GM12878 (cell line): ENCODE results near the gene C12orf56. TPM values are rescaled to one million over a fixed set of nuclear protein-coding genes. Genes with fewer than 3 reads are reported as not detected.

Experiments
- CBFB ChIP-seq: IDR thresholded peaks from 2 replicates; pipeline ENCODE4 v1.6.1; 2016; ENCODE audit warnings: antibody characterized with exemption, low read depth
- CEBPB ChIP-seq, 2 experiments: fragments of 150-350 bp in 1 of 2; IDR thresholded peaks; 2 replicates each; pipeline ENCODE4 v1.6.1; 2012 to 2014; ENCODE audit warnings: low read depth in 2 of 2, low read length in 2 of 2, borderline replicate concordance in 1 of 2, inconsistent platforms in 1 of 2
- GABPA ChIP-seq: IDR thresholded peaks from 2 replicates; pipeline ENCODE4 v1.6.1; 2014; ENCODE audit warnings: antibody characterized with exemption, low read depth, mild to moderate bottlenecking, inconsistent platforms
- MLLT1 ChIP-seq: fragments of 450-650 bp; IDR thresholded peaks from 2 replicates; pipeline ENCODE4 v1.6.1; 2016; ENCODE audit warnings: mild to moderate bottlenecking
- MXI1 ChIP-seq: fragments of 150-350 bp; IDR thresholded peaks from 2 replicates; pipeline ENCODE4 v1.6.1; 2011; ENCODE audit warnings: low read depth, mild to moderate bottlenecking, inconsistent platforms, low read length, improper control_type of control experiment
- NFIC ChIP-seq: IDR thresholded peaks from 2 replicates; pipeline ENCODE4 v1.6.1; 2012; ENCODE audit warnings: low read depth, mild to moderate bottlenecking, inconsistent platforms, low read length, moderate library complexity
- PAX5 ChIP-seq: IDR thresholded peaks from 2 replicates; pipeline ENCODE4 v1.6.1; 2011; ENCODE audit warnings: low read depth, low read length, borderline replicate concordance
- PAX8 ChIP-seq: fragments of 450-650 bp; IDR thresholded peaks from 2 replicates; pipeline ENCODE4 v1.6.1; 2017; ENCODE audit warnings: mild to moderate bottlenecking, moderate library complexity
- PML ChIP-seq: IDR thresholded peaks from 2 replicates; pipeline ENCODE4 v1.6.1; 2012; ENCODE audit warnings: low read length, inconsistent platforms
- PRDM15 ChIP-seq: fragments of 450-650 bp; formaldehyde crosslinking; IDR thresholded peaks from 2 replicates; pipeline ENCODE4 v1.4.0; 2020; ENCODE audit warnings: mild to moderate bottlenecking, moderate library complexity
- SMC3 ChIP-seq: IDR thresholded peaks from 2 replicates; pipeline ENCODE4 v1.6.1; 2011; ENCODE audit warnings: low read length, improper control_type of control experiment, borderline replicate concordance
- TAF1 ChIP-seq: IDR thresholded peaks from 2 replicates; pipeline ENCODE4 v1.6.1; 2011; ENCODE audit warnings: mild to moderate bottlenecking, low read depth, low read length, borderline replicate concordance
- TARDBP ChIP-seq: IDR thresholded peaks from 2 replicates; pipeline ENCODE4 v1.6.1; 2016; ENCODE audit warnings: borderline replicate concordance
- ZBTB33 ChIP-seq: fragments of 450-650 bp; IDR thresholded peaks from 2 replicates; pipeline ENCODE4 v1.6.1; 2017; ENCODE audit warnings: mild to moderate bottlenecking
- polyA plus RNA-seq, 11 experiments: library from polyadenylated mRNA; depleted of rRNA in 4 of 11; unstranded in 6 of 11; stranded (reverse) in 5 of 11; fragments of >200 nt; fragmentation: Nextera tagmentation in 4 of 11; fragmentation: Illumina TruSeq in 1 of 11; extraction: Ambion mirVana in 4 of 11; extraction: Trizol in 1 of 11; gene quantifications; 1 replicate in 1 of 11; 2 replicates in 10 of 11; pipeline versions ENCODE4 v1.2.1 to v1.2.3, GENCODE V29; 2011 to 2016; ENCODE audit warnings: inconsistent platforms in 2 of 11, missing spikeins in 2 of 11, low read depth in 1 of 11
- total RNA-seq, 4 experiments: library from RNA; depleted of rRNA in 3 of 4; stranded (reverse); fragments of >200 nt in 3 of 4; fragmentation: Illumina TruSeq in 1 of 4; extraction: Trizol in 1 of 4; gene quantifications; 2 replicates each; pipeline versions ENCODE4 v1.2.1 to v1.2.3, GENCODE V29; 2013 to 2021
- TF ChIP-seq, protein P1 (sequence below): IDR thresholded peaks from 2 replicates; pipeline ENCODE4 v1.6.1; 2011; ENCODE audit warnings: borderline replicate concordance, low read depth, mild to moderate bottlenecking, moderate library complexity, mixed read lengths, low read length; ENCODE audit not compliant: insufficient read depth; ENCODE audit errors: extremely low read length
- TF ChIP-seq, protein P2 (sequence below): fragments of 450-650 bp; IDR thresholded peaks from 2 replicates; pipeline ENCODE4 v1.6.1; 2016; ENCODE audit warnings: mild to moderate bottlenecking, moderate library complexity, borderline replicate concordance

The C12orf56 gene
- total and polyA plus RNA-seq, 10 of the 15 experiments (the other 5 are each of a cell fraction or from before 2014, with no cell fraction given) = not detected

DNA sequence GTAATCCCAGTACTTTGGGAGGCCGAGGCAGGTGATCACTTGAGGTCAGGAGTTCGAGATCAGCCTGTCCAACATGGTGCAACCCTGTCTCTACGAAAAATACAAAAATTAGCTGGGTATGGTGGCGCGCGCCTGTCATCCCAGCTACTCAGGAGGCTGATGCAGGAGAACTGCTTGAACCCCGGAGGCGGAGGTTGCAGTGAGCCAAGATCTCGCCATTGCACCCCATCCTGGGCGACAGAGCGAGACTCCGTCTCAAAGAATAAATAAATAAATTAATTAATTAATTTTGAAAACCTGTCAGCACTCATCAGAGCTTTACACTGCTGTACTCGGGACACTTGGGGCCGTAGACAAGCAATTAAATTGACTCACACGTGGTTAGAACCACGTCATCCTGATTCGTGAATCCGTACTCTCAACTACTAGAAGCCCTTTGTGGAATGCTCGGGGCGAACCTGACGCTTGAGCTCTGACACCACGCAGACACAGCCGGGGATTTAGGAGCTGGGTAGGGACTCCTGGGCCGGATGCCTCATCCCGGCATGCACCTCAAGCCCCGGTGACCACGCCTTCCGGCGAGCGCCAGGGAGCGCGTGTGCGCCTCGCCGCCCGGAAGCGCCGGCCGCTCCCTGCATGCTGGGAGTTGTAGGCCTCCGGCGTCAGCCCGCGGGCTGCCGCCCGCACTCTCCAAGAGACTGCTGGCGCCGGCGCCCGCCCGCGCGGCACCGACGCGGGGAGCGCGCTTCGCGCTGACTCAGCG, 13.3 kb upstream of the C12orf56 start, which contains the start of gene XPOT (continued):
- TF ChIP-seq PML = peak; percentile 93
- TF ChIP-seq CEBPB (IDR thresholded peaks at IDR 0.05; ENCODE audit: borderline replicate concordance in 1 of 2, low read depth in 2 of 2, low read length in 2 of 2) = no peak
- TF ChIP-seq PAX8 = no peak
- TF ChIP-seq, protein P1, sequence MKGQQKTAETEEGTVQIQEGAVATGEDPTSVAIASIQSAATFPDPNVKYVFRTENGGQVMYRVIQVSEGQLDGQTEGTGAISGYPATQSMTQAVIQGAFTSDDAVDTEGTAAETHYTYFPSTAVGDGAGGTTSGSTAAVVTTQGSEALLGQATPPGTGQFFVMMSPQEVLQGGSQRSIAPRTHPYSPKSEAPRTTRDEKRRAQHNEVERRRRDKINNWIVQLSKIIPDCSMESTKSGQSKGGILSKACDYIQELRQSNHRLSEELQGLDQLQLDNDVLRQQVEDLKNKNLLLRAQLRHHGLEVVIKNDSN = peak; percentile 58
- TF ChIP-seq NFIC = no peak
- no peak for TF ChIP-seq SMC3
- peak; percentile 75; the same call in 1 of the 2 replicates for TF ChIP-seq MXI1
- TF ChIP-seq, protein P2, sequence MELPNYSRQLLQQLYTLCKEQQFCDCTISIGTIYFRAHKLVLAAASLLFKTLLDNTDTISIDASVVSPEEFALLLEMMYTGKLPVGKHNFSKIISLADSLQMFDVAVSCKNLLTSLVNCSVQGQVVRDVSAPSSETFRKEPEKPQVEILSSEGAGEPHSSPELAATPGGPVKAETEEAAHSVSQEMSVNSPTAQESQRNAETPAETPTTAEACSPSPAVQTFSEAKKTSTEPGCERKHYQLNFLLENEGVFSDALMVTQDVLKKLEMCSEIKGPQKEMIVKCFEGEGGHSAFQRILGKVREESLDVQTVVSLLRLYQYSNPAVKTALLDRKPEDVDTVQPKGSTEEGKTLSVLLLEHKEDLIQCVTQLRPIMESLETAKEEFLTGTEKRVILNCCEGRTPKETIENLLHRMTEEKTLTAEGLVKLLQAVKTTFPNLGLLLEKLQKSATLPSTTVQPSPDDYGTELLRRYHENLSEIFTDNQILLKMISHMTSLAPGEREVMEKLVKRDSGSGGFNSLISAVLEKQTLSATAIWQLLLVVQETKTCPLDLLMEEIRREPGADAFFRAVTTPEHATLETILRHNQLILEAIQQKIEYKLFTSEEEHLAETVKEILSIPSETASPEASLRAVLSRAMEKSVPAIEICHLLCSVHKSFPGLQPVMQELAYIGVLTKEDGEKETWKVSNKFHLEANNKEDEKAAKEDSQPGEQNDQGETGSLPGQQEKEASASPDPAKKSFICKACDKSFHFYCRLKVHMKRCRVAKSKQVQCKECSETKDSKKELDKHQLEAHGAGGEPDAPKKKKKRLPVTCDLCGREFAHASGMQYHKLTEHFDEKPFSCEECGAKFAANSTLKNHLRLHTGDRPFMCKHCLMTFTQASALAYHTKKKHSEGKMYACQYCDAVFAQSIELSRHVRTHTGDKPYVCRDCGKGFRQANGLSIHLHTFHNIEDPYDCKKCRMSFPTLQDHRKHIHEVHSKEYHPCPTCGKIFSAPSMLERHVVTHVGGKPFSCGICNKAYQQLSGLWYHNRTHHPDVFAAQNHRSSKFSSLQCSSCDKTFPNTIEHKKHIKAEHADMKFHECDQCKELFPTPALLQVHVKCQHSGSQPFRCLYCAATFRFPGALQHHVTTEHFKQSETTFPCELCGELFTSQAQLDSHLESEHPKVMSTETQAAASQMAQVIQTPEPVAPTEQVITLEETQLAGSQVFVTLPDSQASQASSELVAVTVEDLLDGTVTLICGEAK = peak; percentile 64; the same call in 1 of the 2 replicates
- TF ChIP-seq PRDM15 = no peak
- peak; percentile 80; the same call in 1 of the 2 replicates for TF ChIP-seq TAF1
- TF ChIP-seq MLLT1 = peak; percentile 44; the same call in 1 of the 2 replicates
- no peak for TF ChIP-seq TARDBP
- TF ChIP-seq CBFB = peak; percentile 48; the same call in 1 of the 2 replicates
- TF ChIP-seq GABPA = peak; percentile 76
- TF ChIP-seq PAX5 = 0 out of 2 replicates have a peak, but pooled peaks have one; percentile 16
- no peak for TF ChIP-seq ZBTB33
